B cell (primary cell): ENCODE results near the gene TLR9. TPM values are rescaled to one million over a fixed set of nuclear protein-coding genes. Genes with fewer than 3 reads are reported as not detected.
A peak's percentile ranks its signal among the peaks of the same experiment; 100 is the strongest.

Source experiments
- ATAC-seq: fragments of 200-7000 bp; cut with Tn5 transposase; one replicate; pipeline ENCODE4 v1.10.0; 2021; ENCODE audit warnings: low read depth, mild to moderate bottlenecking, moderate number of reproducible peaks, moderate library complexity
- CTCF ChIA-PET: fragments of 350-600 bp; sonication (Branson Sonifier 250); formaldehyde crosslinking; loops from one replicate; lab custom pipeline; 2021; ENCODE audit warnings: antibody characterized with exemption, inconsistent platforms; lab: Charles Lee
- POLR2A ChIA-PET: fragments of 350-600 bp; sonication (Branson Sonifier 250); formaldehyde crosslinking; loops from one replicate; lab custom pipeline; 2021; ENCODE audit warnings: antibody characterized with exemption; lab: Charles Lee
- DNase-seq: peaks from one replicate; pipeline ENCODE4 v3.0.0; 2013
- H2AFZ ChIP-seq: 2 replicates; pipeline ENCODE4 v1.6.1; 2012; ENCODE audit warnings: mild to moderate bottlenecking, low read depth, low read length; ENCODE audit not compliant: insufficient read depth, poor library complexity, severe bottlenecking
- H3K27ac ChIP-seq, 2 donors: 1 replicate in 1 of 2; 2 replicates in 1 of 2; pipeline ENCODE4 v1.5.1; 2012 to 2013; ENCODE audit warnings: low read length in 2 of 2, mild to moderate bottlenecking in 2 of 2, moderate library complexity in 1 of 2
- H3K27me3 ChIP-seq, 4 experiments: fragments of 200-600 bp in 1 of 4; sonication (generic) in 1 of 4; replicated peaks in 1 of 4; 1 replicate in 2 of 4; 2 replicates in 2 of 4; pipeline versions ENCODE4 v1.6.1 to v1.7.0; 2013 to 2016; ENCODE audit warnings: low read length in 3 of 4, mild to moderate bottlenecking in 2 of 4, mixed read lengths in 1 of 4, moderate library complexity in 1 of 4; ENCODE audit not compliant: insufficient read depth in 4 of 4, control insufficient read depth in 3 of 4; ENCODE audit errors: control extremely low read depth in 1 of 4
- H3K36me3 ChIP-seq, 2 experiments: replicated peaks in 1 of 2; 1 replicate in 1 of 2; 2 replicates in 1 of 2; pipeline versions ENCODE4 v1.6.1 to v1.7.1; 2013; ENCODE audit warnings: low read length in 1 of 2; ENCODE audit not compliant: insufficient read depth in 2 of 2, control insufficient read depth in 1 of 2; ENCODE audit errors: control extremely low read depth in 1 of 2, extremely low read depth in 1 of 2
- H3K4me1 ChIP-seq, 2 donors: fragments of 200-600 bp in 1 of 2; sonication (generic) in 1 of 2; 1 replicate in 1 of 2; 2 replicates in 1 of 2; pipeline versions ENCODE4 v1.5.1 to v1.6.1; 2013 to 2017; ENCODE audit warnings: low read length in 2 of 2; ENCODE audit not compliant: control insufficient read depth in 2 of 2, insufficient read depth in 2 of 2
- H3K4me2 ChIP-seq: replicated peaks from 2 replicates; pipeline ENCODE3; 2012; ENCODE audit warnings: mild to moderate bottlenecking, low read depth, low read length; ENCODE audit not compliant: poor library complexity, severe bottlenecking
- H3K4me3 ChIP-seq, 5 experiments: fragments of 200-600 bp in 1 of 5; sonication (generic) in 1 of 5; 1 replicate in 3 of 5; 2 replicates in 2 of 5; pipeline versions ENCODE4 v1.5.1 to v1.7.0; 2011 to 2016; ENCODE audit warnings: low read length in 4 of 5, mild to moderate bottlenecking in 4 of 5, low read depth in 2 of 5, control low read depth in 1 of 5, moderate library complexity in 1 of 5; ENCODE audit not compliant: insufficient read depth in 1 of 5; ENCODE audit errors: control extremely low read depth in 1 of 5, extremely low read depth in 1 of 5
- H3K79me2 ChIP-seq: fragments of 200-600 bp; sonication (generic); one replicate; pipeline ENCODE4 v1.6.0; 2016; ENCODE audit warnings: low read length; ENCODE audit not compliant: control insufficient read depth, insufficient read depth
- H3K9ac ChIP-seq: fragments of 200-600 bp; sonication (generic); 2 replicates; pipeline ENCODE4 v1.6.1; 2017; ENCODE audit warnings: mild to moderate bottlenecking, low read length, moderate library complexity
- H3K9me3 ChIP-seq, 3 donors: one replicate each; pipeline versions ENCODE4 v1.6.1 to v1.7.1; 2013; ENCODE audit warnings: low read length in 2 of 3; ENCODE audit not compliant: control insufficient read depth in 2 of 3, insufficient read depth in 1 of 3; ENCODE audit errors: control extremely low read depth in 1 of 3
- H4K20me1 ChIP-seq: 2 replicates; pipeline ENCODE4 v1.6.0; 2012; ENCODE audit warnings: mild to moderate bottlenecking, low read length; ENCODE audit not compliant: insufficient read depth, control insufficient read depth, poor library complexity, severe bottlenecking
- H3K27ac Mint-ChIP-seq: one replicate; pipeline ENCODE4 v1.8.0; 2021; ENCODE audit warnings: mixed read lengths
- H3K27me3 Mint-ChIP-seq: one replicate; pipeline ENCODE4 v1.8.0; 2021; ENCODE audit warnings: mixed read lengths
- H3K4me1 Mint-ChIP-seq: one replicate; pipeline ENCODE4 v1.8.0; 2021; ENCODE audit warnings: mixed read lengths
- H3K4me3 Mint-ChIP-seq: one replicate; pipeline ENCODE4 v1.8.0; 2021; ENCODE audit warnings: mixed read lengths
- H3K9me3 Mint-ChIP-seq: one replicate; pipeline ENCODE4 v1.8.0; 2022; ENCODE audit warnings: mixed read lengths; ENCODE audit not compliant: insufficient read depth
- CTCF ChIP-seq: fragments of 200-600 bp; IDR thresholded peaks from one replicate; pipeline ENCODE4 v1.8.0; 2022; ENCODE audit warnings: antibody characterized with exemption, mild to moderate bottlenecking
- EZH2 ChIP-seq: IDR thresholded peaks from 2 replicates; pipeline ENCODE4 v1.6.1; 2012; ENCODE audit warnings: borderline replicate concordance, low read depth, mild to moderate bottlenecking, moderate library complexity, low read length; ENCODE audit not compliant: insufficient read depth, poor library complexity, severe bottlenecking
- WGBS: methylation state at CpG from one replicate; pipeline ENCODE4 v1.1.5; 2013; ENCODE audit warnings: missing lambda C conversion rate; ENCODE audit not compliant: insufficient coverage; 5-methylcytosine and 5-hydroxymethylcytosine counted together
- intact Hi-C: fragments of 100-400 bp; cut with micrococcal nuclease; formaldehyde crosslinking; loops from one replicate; pipeline ENCODE4 v1.10.0; 2022
- polyA plus RNA-seq: library from polyadenylated mRNA; depleted of rRNA; stranded (reverse); fragments of >200 nt; gene quantifications from 2 replicates; pipeline ENCODE4 v1.2.3, GENCODE V29; 2012
- total RNA-seq, 2 donors: library from RNA; stranded (reverse); fragments of 120-200 nt in 1 of 2; gene quantifications; 1 replicate in 1 of 2; 2 replicates in 1 of 2; pipeline versions ENCODE4 v1.2.3 to v1.2.4, GENCODE V29; 2013 to 2022

The TLR9 gene
- total and polyA plus RNA-seq, 2 donors (not counting 1 experiment from before 2014, with no cell fraction given): 3.7 to 21.0 TPM

- Histone ChIP-seq H3K9ac (peak overlapping the region; percentile 86), H3K36me3 (peaks cover 8 to 25% of the 10 kb centered on the region in 2 experiments), H3K4me3 (peak overlapping the region; percentile 9 to 90 (median 86)), H2AFZ (peak overlapping the region; percentile 94), H3K4me1 (peaks cover 19 to 33% of the 10 kb centered on the region in 2 donors), H3K27me3 (no peaks in the 10 kb centered on the region), H3K79me2 (peaks cover 26% of the 10 kb centered on the region), H3K9me3 (no peaks in the 10 kb centered on the region), H4K20me1 (no peaks in the 10 kb centered on the region), H3K27ac (peak overlapping the region in 1 of 2 donors; percentile 79), H3K4me2 (peak overlapping the region; percentile 85)
- peaks cover 42% of the 10 kb centered on the region for H3K4me1 Mint-ChIP-seq
- H3K27me3 Mint-ChIP-seq: no peaks in the 10 kb centered on the region
- ChIA-PET POLR2A (interaction anchor here (1.1 kb wide), 1 partner anchor 27 kb away, joined by 4 read pairs; the partner anchor contains the start of gene TLR9), CTCF (no interaction called here)
- H3K27ac Mint-ChIP-seq: peak overlapping the region; percentile 90
- DNase-seq (no peak), ATAC-seq (no peak)
- TF ChIP-seq EZH2 (no peak), CTCF (no peak)
- H3K4me3 Mint-ChIP-seq: peak overlapping the region; percentile 92
- 57% methylated on average over 5 of the region's 14 CpGs for WGBS
- intact Hi-C loops: loop anchor here (1.0 kb wide), 2 partner anchors 26 to 45 kb away; partner anchors contain the start of genes POC1A and TLR9
- no peaks in the 10 kb centered on the region for H3K9me3 Mint-ChIP-seq
These were observed 26.5 kb downstream of the TLR9 start for GRCh38 chr3:52198643-52199608.
